Cerebellar nuclear complex (tissue), 1 donor: Measurements from ENCODE around the gene YPEL5.
"Not testable (repeated sequence)": the region's sequence is repeated elsewhere in the genome, so short reads cannot be mapped to it uniquely, and the experiment has no call there.

ENCODE experiments used
- DNase-seq, 2 experiments: peaks; one replicate each; lab custom pipeline; 2025; lab: John Stamatoyannopoulos, UW

The YPEL5 gene

GRCh38 chr2:30136764-30137444 lies 9.9 kb upstream of the YPEL5 start:
- no peak for DNase-seq

DNA sequence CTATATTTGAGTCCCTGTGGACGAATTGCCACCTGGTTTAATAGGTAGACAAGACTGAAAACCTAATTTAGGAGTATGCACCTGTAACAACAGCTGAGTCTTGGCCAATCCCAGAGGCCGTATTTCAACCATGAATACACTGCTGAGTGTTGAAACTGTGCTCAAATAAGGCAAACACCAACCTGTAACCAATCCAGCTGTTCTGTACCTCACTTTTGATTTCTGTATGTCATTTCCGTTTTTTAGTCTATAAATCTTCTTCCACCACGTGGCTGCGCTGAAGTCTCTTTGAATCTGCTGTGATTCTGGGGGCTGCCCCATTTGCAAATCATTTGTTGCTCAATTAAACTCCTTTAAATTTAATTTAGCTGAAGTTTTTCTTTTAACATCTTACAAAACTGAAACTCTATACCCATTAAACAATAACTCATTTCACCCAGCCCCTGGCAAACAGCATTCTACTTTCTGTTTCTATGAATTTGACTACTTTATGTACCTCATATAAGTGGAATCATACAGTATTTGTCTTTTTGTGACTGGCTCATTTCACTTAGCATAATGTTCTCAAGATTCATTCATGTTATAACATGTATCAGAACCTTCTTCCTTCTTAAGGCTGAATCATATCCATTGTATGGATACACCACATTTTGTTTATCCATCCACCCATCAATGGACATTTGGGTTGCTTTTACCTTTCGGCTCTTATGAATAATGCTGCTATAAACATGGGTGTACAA lies 7.5 kb upstream of the YPEL5 start:
- no peak for DNase-seq

DNA sequence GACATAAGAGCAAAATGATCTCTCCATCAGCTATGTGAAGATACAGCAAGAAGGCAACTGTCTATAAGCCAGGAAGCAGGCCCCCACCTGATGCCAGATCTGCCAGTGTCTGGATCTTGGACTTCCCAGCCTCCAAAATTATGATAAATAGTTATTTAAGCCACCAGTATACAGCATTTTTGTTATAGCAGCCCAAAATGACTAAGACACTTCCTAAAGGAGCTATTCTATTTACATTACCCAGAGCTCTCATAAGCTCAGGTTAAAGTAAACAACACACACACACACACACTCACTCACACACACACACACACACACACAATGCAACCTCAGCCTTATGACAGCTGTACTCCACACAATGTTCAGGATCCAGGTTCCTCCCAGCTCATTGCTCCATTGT lies 5.7 kb upstream of the YPEL5 start:
- DNase-seq: no peak

DNA sequence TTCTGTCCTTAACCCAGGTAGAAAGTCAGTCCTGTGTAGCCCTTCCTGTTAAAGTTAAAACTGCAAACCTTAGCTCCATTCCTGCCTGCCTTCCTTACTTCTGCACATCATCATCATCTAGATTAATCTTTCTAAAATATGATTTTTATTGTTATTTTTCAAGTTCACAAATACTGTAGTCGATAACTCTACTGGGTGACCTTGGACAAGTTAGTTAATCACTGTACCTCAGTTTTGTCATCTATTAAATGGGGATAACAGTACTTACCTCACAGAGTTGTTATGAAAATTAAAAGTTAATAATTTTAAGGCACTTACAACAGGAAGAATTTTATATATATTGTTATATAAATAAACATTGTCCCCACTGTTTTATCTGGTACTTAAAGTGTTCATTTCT lies 2.5 kb upstream of the YPEL5 start:
- DNase-seq: no peak

GRCh38 chr2:30144951-30145350 lies 1.9 kb upstream of the YPEL5 start:
- DNase-seq: not testable (repeated sequence)

DNA sequence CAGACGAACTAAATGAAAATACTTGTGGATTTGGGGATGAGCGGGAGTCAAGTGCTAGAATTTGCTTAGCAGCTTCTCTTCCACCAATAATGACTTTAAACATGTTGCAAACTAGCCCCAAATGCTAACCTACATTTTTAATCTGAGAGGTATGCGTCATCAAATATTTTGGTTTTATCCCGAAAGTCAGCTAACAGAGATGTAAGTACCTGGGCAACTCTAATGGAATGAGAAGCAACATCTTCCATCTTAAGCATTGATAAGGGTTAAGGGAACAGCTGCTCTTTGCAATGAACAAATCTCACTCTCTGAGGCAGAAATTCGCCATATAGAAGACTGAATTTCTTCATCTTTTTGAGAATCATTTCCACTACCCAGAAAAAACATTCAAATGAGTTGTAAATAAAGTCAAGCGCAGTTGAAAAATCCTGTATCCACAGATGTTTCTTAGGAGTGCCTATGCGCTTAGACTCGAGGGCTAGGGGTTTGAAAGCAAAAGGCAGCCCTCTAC lies 926 bp upstream of the YPEL5 start:
- DNase-seq: no peak

- no peak for DNase-seq
These were observed 448 bp downstream of the YPEL5 start for GRCh38 chr2:30147196-30147714.

- DNase-seq: no peak
These were observed 1.2 kb downstream of the YPEL5 start for GRCh38 chr2:30147715-30148610.

- DNase-seq: no peak
These were observed 2.0 kb downstream of the YPEL5 start for GRCh38 chr2:30148850-30149249.

GRCh38 chr2:30149513-30149912 lies 2.7 kb downstream of the YPEL5 start:
- no peak for DNase-seq

DNA sequence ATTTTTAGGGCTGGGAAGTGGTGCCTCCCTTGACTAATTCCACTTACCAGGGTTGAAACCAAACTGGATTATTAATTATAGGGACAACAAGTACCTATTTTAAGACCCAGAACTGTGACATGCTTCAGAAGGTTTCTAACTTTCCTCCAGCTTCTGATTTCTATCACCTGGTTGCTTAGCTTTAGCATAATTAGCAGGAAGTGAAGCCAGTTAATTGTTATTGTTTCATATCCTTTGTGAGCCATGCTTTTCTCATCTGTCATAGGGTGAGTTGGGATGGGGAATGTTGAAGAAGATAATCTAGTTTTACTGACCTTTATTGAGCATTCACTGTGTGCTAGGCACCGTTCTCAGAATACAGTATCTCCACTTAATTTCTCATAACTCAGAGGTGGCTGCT lies 3.2 kb downstream of the YPEL5 start:
- DNase-seq: no peak

- DNase-seq: no peak
These were observed 4.0 kb downstream of the YPEL5 start for GRCh38 chr2:30150786-30151185.

DNA sequence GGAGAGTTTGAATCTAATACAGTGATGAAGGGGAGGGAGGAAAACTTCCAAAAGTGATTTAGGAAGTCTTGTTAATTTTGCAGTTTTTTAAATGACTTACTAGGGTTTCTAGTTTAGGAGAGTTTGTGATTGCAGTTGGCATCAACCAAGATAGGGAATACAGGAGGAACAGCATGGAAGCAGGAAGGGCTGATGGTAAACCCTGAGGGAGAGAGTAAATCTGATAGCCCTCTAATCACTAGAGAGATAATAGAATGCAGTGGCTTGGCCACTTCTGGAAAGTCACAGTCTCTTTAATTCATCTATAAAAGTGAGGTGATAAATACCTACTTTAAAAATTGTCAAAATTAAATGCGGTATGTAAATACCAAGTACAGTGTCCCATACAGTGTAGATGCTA lies 5.6 kb downstream of the YPEL5 start:
- no peak for DNase-seq

DNA sequence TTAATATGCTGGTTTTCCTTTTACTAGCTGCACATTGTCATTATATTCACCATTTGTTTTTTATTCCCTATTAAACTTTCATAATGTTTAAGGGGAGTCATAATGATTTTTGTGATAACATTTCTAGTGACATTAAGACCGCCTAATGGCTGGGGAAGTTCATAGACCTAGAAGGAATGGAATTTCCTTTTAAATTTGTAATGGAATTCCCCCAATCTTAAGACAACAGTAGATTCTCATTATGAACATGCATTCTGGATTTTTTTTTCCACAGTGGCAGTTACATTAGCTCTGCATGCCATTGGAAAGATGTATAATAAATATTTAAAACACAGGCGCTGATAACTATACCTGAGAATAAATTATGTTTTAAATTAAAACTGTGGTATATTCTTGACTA lies 8.4 kb downstream of the YPEL5 start:
- DNase-seq: no peak

DNA sequence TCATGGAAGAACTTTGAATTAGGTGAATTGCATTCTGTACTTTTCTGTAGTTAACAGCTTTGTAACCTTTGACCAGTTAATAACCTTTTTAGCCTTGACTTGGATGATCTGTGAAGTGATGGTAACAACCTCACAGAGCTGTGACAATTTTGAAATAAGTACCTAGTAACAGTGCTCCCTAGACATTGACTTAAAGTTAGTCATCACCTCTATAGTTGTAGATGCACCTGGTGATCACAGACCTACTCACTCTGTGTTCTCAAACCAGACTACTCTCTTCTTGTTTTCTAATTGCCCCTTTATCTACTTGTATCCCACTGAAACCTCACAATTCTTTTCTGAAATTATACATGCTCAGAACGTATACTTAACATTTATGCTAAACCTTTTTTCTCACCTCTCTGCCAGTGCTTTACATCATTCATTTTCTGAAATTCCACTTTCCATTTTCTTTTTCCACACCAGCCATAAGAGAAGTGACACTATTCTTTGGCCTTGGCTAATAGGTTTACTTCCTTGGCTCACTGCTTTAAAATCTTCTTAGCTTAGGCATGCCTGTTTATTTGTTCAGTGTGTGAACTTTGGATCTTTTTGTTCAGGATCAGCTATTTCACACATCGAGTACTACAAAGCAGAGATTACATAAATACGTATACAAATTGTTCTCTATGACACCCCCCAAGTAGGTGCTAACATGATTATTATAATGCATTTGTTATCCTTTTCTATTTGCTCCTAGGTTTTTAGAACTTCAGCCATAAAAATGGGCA lies 9.3 kb downstream of the YPEL5 start:
- no peak for DNase-seq

GRCh38 chr2:30157616-30158015 lies 10.8 kb downstream of the YPEL5 start:
- DNase-seq: no peak

GRCh38 chr2:30159766-30160165 lies 13.0 kb downstream of the YPEL5 start:
- no peak for DNase-seq

DNA sequence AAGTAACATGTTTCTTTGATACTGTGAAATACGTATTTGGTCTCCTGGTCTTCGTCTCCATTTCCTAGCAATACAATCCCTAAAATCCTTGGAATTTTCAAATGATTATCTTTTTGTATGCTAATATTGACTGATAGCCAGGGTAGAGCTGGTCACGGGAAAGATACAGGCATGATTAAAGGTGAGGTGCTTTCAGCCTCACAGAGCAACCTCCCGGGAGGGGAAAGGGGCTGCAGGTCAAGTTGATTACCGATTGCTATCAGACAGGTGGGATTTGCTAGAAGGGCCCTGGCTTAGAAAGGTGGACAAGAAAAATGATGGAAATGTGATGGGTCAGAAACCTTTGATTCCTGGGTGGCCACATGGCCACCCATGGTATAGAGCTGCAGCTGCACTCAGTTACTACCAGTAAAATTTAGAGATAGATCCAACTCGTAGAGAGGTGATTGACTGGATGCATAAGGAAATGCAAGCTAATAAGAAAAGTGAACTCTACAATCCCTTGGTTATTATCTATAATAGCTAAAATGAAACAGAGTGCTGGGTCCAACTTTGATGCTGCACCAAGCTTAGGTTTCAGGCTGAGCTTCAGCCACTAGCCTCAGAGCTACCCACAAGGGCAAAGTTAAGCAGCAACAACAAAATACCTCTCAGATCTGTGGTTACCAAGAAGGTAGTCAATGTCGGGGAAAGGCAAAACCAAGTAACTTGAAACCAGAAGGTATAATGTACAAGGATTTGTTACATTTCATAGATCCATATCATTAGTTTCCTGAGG lies 15.3 kb downstream of the YPEL5 start:
- DNase-seq: no peak

GRCh38 chr2:30162806-30163205 lies 16.0 kb downstream of the YPEL5 start:
- no peak for DNase-seq

DNA sequence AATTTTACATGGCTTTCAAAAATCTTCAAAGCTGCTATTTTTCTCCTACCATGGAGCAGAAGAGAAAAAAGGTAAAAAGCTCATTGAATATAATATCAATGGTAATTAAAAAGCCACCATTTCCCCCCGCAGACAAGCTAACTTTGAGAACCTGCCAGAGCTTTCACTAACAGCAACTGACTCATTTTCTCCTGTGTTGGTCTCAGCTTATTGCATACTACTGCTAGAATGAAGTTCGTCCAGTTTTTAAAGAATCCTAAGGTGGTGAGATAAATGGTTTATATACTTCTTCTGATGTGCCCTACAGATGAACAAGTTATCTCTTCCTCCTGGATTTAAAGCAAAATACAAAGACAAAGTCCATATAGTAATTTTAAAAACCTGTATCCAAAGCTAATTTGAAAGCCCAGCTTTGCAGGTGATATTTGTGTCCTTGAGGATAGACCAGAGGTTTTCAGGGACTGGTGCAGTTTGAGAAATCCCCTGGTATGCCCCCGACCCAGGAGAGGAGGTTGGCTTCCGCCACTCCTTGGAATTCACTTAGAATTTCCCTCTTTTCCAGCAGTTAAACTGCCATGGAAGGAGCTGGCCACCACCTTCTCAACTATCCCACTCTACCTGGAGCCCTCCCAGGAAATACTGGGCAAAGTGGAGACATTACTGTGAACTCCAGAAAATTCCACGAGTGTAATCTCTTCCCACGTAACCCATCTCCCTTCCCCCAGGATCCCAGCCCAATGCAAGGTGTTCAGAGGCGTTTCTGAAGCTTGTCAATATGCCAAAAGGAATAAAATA lies 17.5 kb downstream of the YPEL5 start:
- no peak for DNase-seq
